DND-41 (cell line): ENCODE results near the gene NUP42.
"Not testable (repeated sequence)": the region's sequence is repeated elsewhere in the genome, so short reads cannot be mapped to it uniquely, and the experiment has no call there.

Experiments used
- ATAC-seq: fragments of 200-7000 bp; cut with Tn5 transposase; 3 replicates; pipeline ENCODE4 v1.9.1; 2021; ENCODE audit warnings: low read depth; ENCODE audit not compliant: insufficient read depth
- DNase-seq: peaks from one replicate; pipeline ENCODE4 v3.0.0-alpha.2; 2020
- H2AFZ ChIP-seq: 2 replicates; pipeline ENCODE4 v1.6.0; 2012; ENCODE audit warnings: low read depth, low read length
- H3K27ac ChIP-seq: 2 replicates; pipeline ENCODE4 v1.5.1; 2012; ENCODE audit warnings: low read length, inconsistent platforms
- H3K27me3 ChIP-seq: fragments of 200-600 bp; sonication (generic); 2 replicates; pipeline ENCODE4 v1.6.0; 2012; ENCODE audit warnings: low read length, mild to moderate bottlenecking, inconsistent platforms; ENCODE audit not compliant: insufficient read depth, poor library complexity
- H3K36me3 ChIP-seq: 2 replicates; pipeline ENCODE4 v1.5.1; 2012; ENCODE audit warnings: low read length, inconsistent platforms; ENCODE audit not compliant: insufficient read depth
- H3K4me1 ChIP-seq: 2 replicates; pipeline ENCODE4 v1.5.1; 2012; ENCODE audit warnings: mild to moderate bottlenecking, low read length; ENCODE audit not compliant: insufficient read depth
- H3K4me2 ChIP-seq: 2 replicates; pipeline ENCODE4 v1.6.0; 2012; ENCODE audit warnings: mild to moderate bottlenecking, moderate library complexity, low read length, inconsistent platforms; ENCODE audit not compliant: insufficient read depth
- H3K4me3 ChIP-seq, 2 experiments: fragments of 200-600 bp in 1 of 2; shearing (Covaris generic) in 1 of 2; 2 replicates each; pipeline ENCODE4 v1.5.1; 2012 to 2016; ENCODE audit warnings: inconsistent platforms in 2 of 2, low read length in 2 of 2, mild to moderate bottlenecking in 2 of 2, low read depth in 1 of 2, moderate library complexity in 1 of 2
- H3K79me2 ChIP-seq: 2 replicates; pipeline ENCODE4 v1.6.0; 2012; ENCODE audit warnings: low read length, inconsistent platforms; ENCODE audit not compliant: insufficient read depth
- H3K9ac ChIP-seq: 2 replicates; pipeline ENCODE4 v1.6.0; 2012; ENCODE audit warnings: low read depth, mild to moderate bottlenecking, inconsistent platforms, low read length, moderate library complexity
- H3K9me3 ChIP-seq: 2 replicates; pipeline ENCODE4 v1.5.1; 2012; ENCODE audit warnings: low read length, moderate library complexity, mild to moderate bottlenecking, inconsistent platforms; ENCODE audit not compliant: insufficient read depth, severe bottlenecking
- H4K20me1 ChIP-seq: 2 replicates; pipeline ENCODE4 v1.6.0; 2012; ENCODE audit warnings: low read length; ENCODE audit not compliant: insufficient read depth
- CTCF ChIP-seq: IDR thresholded peaks from 2 replicates; pipeline ENCODE4 v1.5.1; 2012; ENCODE audit warnings: borderline replicate concordance, low read length, moderate library complexity, mild to moderate bottlenecking; ENCODE audit not compliant: poor library complexity, severe bottlenecking; ENCODE audit errors: extremely low read depth
- EZH2 ChIP-seq: IDR thresholded peaks from 3 replicates; pipeline ENCODE4 v1.6.1; 2012; ENCODE audit warnings: borderline replicate concordance, low read depth, mild to moderate bottlenecking, moderate library complexity, low read length, inconsistent platforms; ENCODE audit not compliant: severe bottlenecking

Gene NUP42

GRCh38 chr7:23216021-23216420 is 34.2 kb downstream of the NUP42 start:
- no peaks in the 10 kb centered on the region for H3K79me2 ChIP-seq
- no peak overlapping the region for H3K27ac ChIP-seq
- no peaks in the 10 kb centered on the region for H3K4me1 ChIP-seq
- H3K9ac ChIP-seq = no peak overlapping the region
- ATAC-seq (no peak), DNase-seq (no peak)
- H2AFZ ChIP-seq = no peak overlapping the region
- H3K27me3 ChIP-seq = peaks cover 23% of the 10 kb centered on the region
- no peaks in the 10 kb centered on the region for H3K36me3 ChIP-seq
- no peaks in the 10 kb centered on the region for H4K20me1 ChIP-seq
- H3K9me3 ChIP-seq = no peaks in the 10 kb centered on the region
- no peak for TF ChIP-seq EZH2
- H3K4me2 ChIP-seq = no peak overlapping the region
- no peak overlapping the region for H3K4me3 ChIP-seq

- DNase-seq = no peak
- Histone ChIP-seq H2AFZ (no peak overlapping the region), H3K27ac (no peak overlapping the region), H3K4me2 (no peak overlapping the region), H3K9ac (no peak overlapping the region), H3K27me3 (peaks cover 32% of the 10 kb centered on the region), H3K36me3 (no peaks in the 10 kb centered on the region), H3K4me1 (no peaks in the 10 kb centered on the region), H3K9me3 (no peaks in the 10 kb centered on the region), H4K20me1 (no peaks in the 10 kb centered on the region), H3K4me3 (no peak overlapping the region), H3K79me2 (no peaks in the 10 kb centered on the region)
- TF ChIP-seq CTCF (no peak), EZH2 (no peak)
- no peak for ATAC-seq
These were observed 36.3 kb downstream of the NUP42 start for GRCh38 chr7:23218196-23218595.

- DNase-seq = no peak
- H3K4me1 ChIP-seq = no peaks in the 10 kb centered on the region
- no peak overlapping the region for H3K4me2 ChIP-seq
- H3K79me2 ChIP-seq = no peaks in the 10 kb centered on the region
- TF ChIP-seq EZH2 (no peak), CTCF (no peak)
- H3K27me3 ChIP-seq = peaks cover 24% of the 10 kb centered on the region
- H4K20me1 ChIP-seq = no peaks in the 10 kb centered on the region
- ATAC-seq = no peak
- H3K4me3 ChIP-seq = no peak overlapping the region
- H3K9me3 ChIP-seq = no peaks in the 10 kb centered on the region
- no peaks in the 10 kb centered on the region for H3K36me3 ChIP-seq
- H3K27ac ChIP-seq = no peak overlapping the region
- H2AFZ ChIP-seq = no peak overlapping the region
- H3K9ac ChIP-seq = no peak overlapping the region
These were observed 39.0 kb downstream of the NUP42 start for GRCh38 chr7:23220690-23221305.

GRCh38 chr7:23222439-23223030 is 40.7 kb downstream of the NUP42 start:
- no peak overlapping the region for H3K9ac ChIP-seq
- no peaks in the 10 kb centered on the region for H3K4me1 ChIP-seq
- no peaks in the 10 kb centered on the region for H3K79me2 ChIP-seq
- no peak overlapping the region for H3K27ac ChIP-seq
- H2AFZ ChIP-seq = no peak overlapping the region
- H3K36me3 ChIP-seq = no peaks in the 10 kb centered on the region
- peaks cover 24% of the 10 kb centered on the region for H3K27me3 ChIP-seq
- no peaks in the 10 kb centered on the region for H3K9me3 ChIP-seq
- no peak overlapping the region for H3K4me2 ChIP-seq
- no peak for DNase-seq
- no peak overlapping the region for H3K4me3 ChIP-seq
- no peaks in the 10 kb centered on the region for H4K20me1 ChIP-seq
- ATAC-seq = no peak
- no peak for TF ChIP-seq CTCF
- no peak for TF ChIP-seq EZH2

- H3K4me1 ChIP-seq, H3K36me3 ChIP-seq, H3K79me2 ChIP-seq, ATAC-seq, H3K4me2 ChIP-seq, H3K27ac ChIP-seq, H2AFZ ChIP-seq, H4K20me1 ChIP-seq, DNase-seq, H3K4me3 ChIP-seq, H3K9me3 ChIP-seq, H3K9ac ChIP-seq: not testable (repeated sequence)
- H3K27me3 ChIP-seq = peaks cover 13% of the 10 kb centered on the region
These were observed 42.5 kb downstream of the NUP42 start for GRCh38 chr7:23224364-23224763.
